Measurements from ENCODE around the gene LDLRAD3. TPM values are rescaled to one million over a fixed set of nuclear protein-coding genes. Genes with fewer than 3 reads are reported as not detected.

The LDLRAD3 gene
- total RNA-seq, 3 donors from 2014 or later = 1.0 to 8.1 (median 2.0) TPM

GRCh38 chr11:36088266-36088972 lies 144.6 kb downstream of the LDLRAD3 start:
- intact Hi-C loops (cut with DNase I, micrococcal nuclease) = loop anchor here in 1 of 2 donors (5.0 kb wide), 1 partner anchor 51 kb away; no protein-coding TSS in a partner anchor
- no peaks in the 10 kb centered on the region for H3K4me1 ChIP-seq (ENCODE audit: low read depth)
- no peak overlapping the region for H3K4me3 ChIP-seq
- no peak for TF ChIP-seq CTCF (IDR thresholded peaks at IDR 0.05)
- no peak for ATAC-seq
- no peak for DNase-seq
- H3K36me3 ChIP-seq (ENCODE audit: low read depth) = no peaks in the 10 kb centered on the region
- H3K9me3 ChIP-seq = no peaks in the 10 kb centered on the region

GRCh38 chr11:36089920-36090319 lies 146.1 kb downstream of the LDLRAD3 start:
- no peaks in the 10 kb centered on the region for H3K9me3 ChIP-seq
- TF ChIP-seq CTCF (IDR thresholded peaks at IDR 0.05) = no peak
- H3K36me3 ChIP-seq (ENCODE audit: low read depth) = no peaks in the 10 kb centered on the region
- intact Hi-C loops (cut with DNase I, micrococcal nuclease) = loop anchor here in 1 of 2 donors (5.0 kb wide), 1 partner anchor 53 kb away; no protein-coding TSS in a partner anchor
- H3K4me1 ChIP-seq (ENCODE audit: low read depth) = no peaks in the 10 kb centered on the region
- no peak overlapping the region for H3K4me3 ChIP-seq
- DNase-seq = no peak
- no peak for ATAC-seq

- Histone ChIP-seq H3K4me1 (ENCODE audit: low read depth) (no peaks in the 10 kb centered on the region), H3K36me3 (ENCODE audit: low read depth) (no peaks in the 10 kb centered on the region), H3K4me3 (no peak overlapping the region), H3K9me3 (no peaks in the 10 kb centered on the region)
- ATAC-seq (no peak), DNase-seq (no peak)
- intact Hi-C loops (cut with DNase I, micrococcal nuclease) = no loop called here
- no peak for TF ChIP-seq CTCF (IDR thresholded peaks at IDR 0.05)
Observed at GRCh38 chr11:36090356-36091109, 146.7 kb downstream of the LDLRAD3 start.

GRCh38 chr11:36091256-36091811 lies 147.5 kb downstream of the LDLRAD3 start:
- no peak overlapping the region for H3K4me3 ChIP-seq
- DNase-seq = no peak
- no peaks in the 10 kb centered on the region for H3K4me1 ChIP-seq (ENCODE audit: low read depth)
- intact Hi-C loops (cut with DNase I, micrococcal nuclease) = no loop called here
- no peak for TF ChIP-seq CTCF (IDR thresholded peaks at IDR 0.05)
- no peak for ATAC-seq
- H3K36me3 ChIP-seq (ENCODE audit: low read depth) = no peaks in the 10 kb centered on the region
- no peaks in the 10 kb centered on the region for H3K9me3 ChIP-seq

GRCh38 chr11:36092314-36093030 lies 148.6 kb downstream of the LDLRAD3 start:
- intact Hi-C loops (cut with DNase I, micrococcal nuclease) = no loop called here
- Histone ChIP-seq H3K4me1 (ENCODE audit: low read depth) (no peaks in the 10 kb centered on the region), H3K36me3 (ENCODE audit: low read depth) (no peaks in the 10 kb centered on the region), H3K9me3 (no peaks in the 10 kb centered on the region), H3K4me3 (no peak overlapping the region)
- ATAC-seq (no peak), DNase-seq (no peak)
- no peak for TF ChIP-seq CTCF (IDR thresholded peaks at IDR 0.05)
